H1 (cell line): Measurements from ENCODE around the gene HRH1. TPM values are rescaled to one million over a fixed set of nuclear protein-coding genes. Genes with fewer than 3 reads are reported as not detected.

Experiments used
- CTCF ChIA-PET: fragments of 300-600 bp; sonication (Branson Sonifier 250); formaldehyde crosslinking; loops from one replicate; lab custom pipeline; 2021; ENCODE audit not compliant: partially characterized antibody; lab: Charles Lee
- POLR2A ChIA-PET: fragments of 300-600 bp; sonication (Branson Sonifier 250); formaldehyde crosslinking; loops from one replicate; lab custom pipeline; 2021; ENCODE audit warnings: inconsistent platforms; ENCODE audit not compliant: partially characterized antibody; lab: Charles Lee
- DNase-seq, 2 experiments: peaks; one replicate each; pipeline versions ENCODE4 v3.0.0 to v3.0.0-alpha.2; 2010 to 2022; ENCODE audit warnings: low spot score in 2 of 2, low read depth in 1 of 2, mixed read lengths in 1 of 2
- FAIRE-seq: peaks from 2 replicates; lab custom pipeline; 2011; peaks lifted over from hg19 to GRCh38; lab: Jason Lieb, UNC
- H2AFZ ChIP-seq: 2 replicates; pipeline ENCODE4 v1.8.1; 2012; ENCODE audit warnings: low read length, inconsistent platforms
- H2AK5ac ChIP-seq: 2 replicates; pipeline ENCODE4 v1.6.1; 2013; ENCODE audit warnings: low read depth, low read length
- H2BK120ac ChIP-seq: replicated peaks from 2 replicates; pipeline ENCODE3; 2013; ENCODE audit warnings: low read depth, low read length, inconsistent platforms
- H2BK12ac ChIP-seq: 2 replicates; pipeline ENCODE4 v1.6.1; 2013; ENCODE audit warnings: low read depth, low read length
- H2BK15ac ChIP-seq: 2 replicates; pipeline ENCODE4 v1.6.1; 2013; ENCODE audit warnings: low read length
- H2BK20ac ChIP-seq: 2 replicates; pipeline ENCODE4 v1.6.1; 2013; ENCODE audit warnings: low read length
- H2BK5ac ChIP-seq: 2 replicates; pipeline ENCODE4 v1.6.1; 2013; ENCODE audit warnings: low read depth, low read length
- H3K14ac ChIP-seq: 2 replicates; pipeline ENCODE4 v1.6.1; 2013; ENCODE audit warnings: inconsistent platforms; ENCODE audit not compliant: insufficient read length
- H3K18ac ChIP-seq: 2 replicates; pipeline ENCODE4 v1.6.1; 2013; ENCODE audit warnings: low read length; ENCODE audit errors: extremely low read depth
- H3K23ac ChIP-seq: 2 replicates; pipeline ENCODE4 v1.6.1; 2013; ENCODE audit warnings: inconsistent platforms; ENCODE audit not compliant: insufficient read length
- H3K23me2 ChIP-seq: 2 replicates; pipeline ENCODE4 v1.6.1; 2013; ENCODE audit warnings: low read depth, low read length
- H3K27ac ChIP-seq: 2 replicates; pipeline ENCODE4 v1.6.1; 2011; ENCODE audit warnings: low read depth, low read length, inconsistent platforms
- H3K27me3 ChIP-seq, 4 experiments: replicated peaks in 1 of 4; 1 replicate in 1 of 4; 2 replicates in 3 of 4; pipeline versions ENCODE4 v1.6.1 to v1.8.1; 2011 to 2013; ENCODE audit warnings: low read length in 3 of 4, mild to moderate bottlenecking in 3 of 4, inconsistent platforms in 2 of 4, mixed read lengths in 2 of 4, moderate library complexity in 1 of 4; ENCODE audit not compliant: control insufficient read depth in 3 of 4, insufficient read depth in 3 of 4; ENCODE audit errors: extremely low read depth in 1 of 4
- H3K36me3 ChIP-seq, 4 experiments: 2 replicates each; pipeline versions ENCODE4 v1.6.1 to v1.8.1; 2011 to 2013; ENCODE audit warnings: mild to moderate bottlenecking in 4 of 4, low read length in 3 of 4, moderate library complexity in 2 of 4, control low read depth in 1 of 4, inconsistent platforms in 1 of 4; ENCODE audit not compliant: insufficient read depth in 4 of 4, control insufficient read depth in 2 of 4
- H3K4ac ChIP-seq: replicated peaks from 2 replicates; pipeline ENCODE3; 2013; ENCODE audit warnings: low read length, low read depth, mixed read lengths, inconsistent platforms; ENCODE audit not compliant: insufficient read length
- H3K4me1 ChIP-seq, 4 experiments: replicated peaks in 1 of 4; 1 replicate in 1 of 4; 2 replicates in 3 of 4; pipeline versions ENCODE4 v1.6.1 to v1.8.1; 2011 to 2013; ENCODE audit warnings: low read length in 3 of 4, inconsistent platforms in 2 of 4, mixed read lengths in 1 of 4; ENCODE audit not compliant: insufficient read depth in 4 of 4, control insufficient read depth in 3 of 4
- H3K4me2 ChIP-seq, 2 experiments: 2 replicates each; pipeline versions ENCODE4 v1.6.1 to v1.8.1; 2011 to 2013; ENCODE audit warnings: low read depth in 2 of 2, low read length in 2 of 2, control low read depth in 1 of 2, inconsistent platforms in 1 of 2, mild to moderate bottlenecking in 1 of 2; ENCODE audit not compliant: insufficient read depth in 1 of 2
- H3K4me3 ChIP-seq, 4 experiments: fragments of 200-600, 300-600 bp in 1 of 4; sonication (generic), shearing (Covaris generic), sonication (Bioruptor Twin) in 1 of 4; 2 replicates each; pipeline versions ENCODE4 v1.5.1 to v1.8.1; 2011 to 2016; ENCODE audit warnings: low read length in 4 of 4, low read depth in 3 of 4, control low read depth in 2 of 4, inconsistent platforms in 2 of 4, mild to moderate bottlenecking in 2 of 4, mixed read lengths in 1 of 4, moderate library complexity in 1 of 4; ENCODE audit not compliant: insufficient read depth in 2 of 4; ENCODE audit errors: extremely low read depth in 1 of 4
- H3K56ac ChIP-seq: replicated peaks from 2 replicates; pipeline ENCODE3; 2013; ENCODE audit warnings: low read depth, mild to moderate bottlenecking, mixed read lengths, low read length, inconsistent platforms; ENCODE audit not compliant: insufficient read length
- H3K79me1 ChIP-seq: 2 replicates; pipeline ENCODE4 v1.6.1; 2013; ENCODE audit warnings: low read depth, low read length, control low read depth
- H3K79me2 ChIP-seq, 2 experiments: 2 replicates each; pipeline versions ENCODE4 v1.6.1 to v1.8.1; 2012 to 2013; ENCODE audit warnings: low read length in 2 of 2, mild to moderate bottlenecking in 2 of 2, inconsistent platforms in 1 of 2; ENCODE audit not compliant: insufficient read depth in 2 of 2, control insufficient read depth in 1 of 2
- H3K9ac ChIP-seq, 4 experiments: replicated peaks in 1 of 4; 1 replicate in 1 of 4; 2 replicates in 3 of 4; pipeline versions ENCODE4 v1.6.1 to v1.8.1; 2011 to 2013; ENCODE audit warnings: low read depth in 3 of 4, low read length in 3 of 4, control low read depth in 2 of 4, mild to moderate bottlenecking in 2 of 4, moderate library complexity in 2 of 4, inconsistent platforms in 1 of 4; ENCODE audit errors: extremely low read depth in 1 of 4
- H3K9me3 ChIP-seq, 2 experiments: 2 replicates each; pipeline versions ENCODE4 v1.6.1 to v1.8.1; 2012 to 2013; ENCODE audit warnings: mild to moderate bottlenecking in 2 of 2, moderate library complexity in 2 of 2, control low read depth in 1 of 2, inconsistent platforms in 1 of 2, low read depth in 1 of 2, low read length in 1 of 2, mixed read lengths in 1 of 2; ENCODE audit not compliant: insufficient read depth in 2 of 2
- H4K20me1 ChIP-seq, 2 experiments: replicated peaks in 1 of 2; 2 replicates each; pipeline versions ENCODE3 to v1.8.1; 2011 to 2013; ENCODE audit warnings: inconsistent platforms in 2 of 2, low read length in 2 of 2, mild to moderate bottlenecking in 1 of 2; ENCODE audit not compliant: insufficient read depth in 2 of 2, control insufficient read depth in 1 of 2
- H4K5ac ChIP-seq: 2 replicates; pipeline ENCODE4 v1.6.1; 2013; ENCODE audit warnings: low read length, low read depth, mixed read lengths, inconsistent platforms; ENCODE audit not compliant: insufficient read length
- H4K8ac ChIP-seq: 2 replicates; pipeline ENCODE4 v1.8.0; 2013; ENCODE audit warnings: mild to moderate bottlenecking, moderate library complexity, low read length, inconsistent platforms; ENCODE audit not compliant: insufficient read depth; ENCODE audit errors: extremely low read depth
- H4K91ac ChIP-seq: replicated peaks from 2 replicates; pipeline ENCODE3; 2013; ENCODE audit warnings: low read length, mixed read lengths, inconsistent platforms; ENCODE audit not compliant: insufficient read length
- BRCA1 ChIP-seq: IDR thresholded peaks from 2 replicates; pipeline ENCODE4 v1.6.1; 2012; ENCODE audit warnings: low read depth, low read length, improper control_type of control experiment
- CEBPB ChIP-seq: IDR thresholded peaks from 2 replicates; pipeline ENCODE4 v1.6.1; 2012; ENCODE audit warnings: low read depth, low read length
- CTCF ChIP-seq, 3 experiments: IDR thresholded peaks; 1 replicate in 2 of 3; 2 replicates in 1 of 3; pipeline versions ENCODE4 v1.5.1 to v1.6.1; 2011; ENCODE audit warnings: low read length in 3 of 3, mild to moderate bottlenecking in 3 of 3, inconsistent platforms in 2 of 3, low read depth in 1 of 3, moderate library complexity in 1 of 3; ENCODE audit not compliant: insufficient read depth in 1 of 3; ENCODE audit errors: control extremely low read depth in 1 of 3
- EZH2 ChIP-seq: fragments of 200-600 bp; sonication (generic); IDR thresholded peaks from 2 replicates; pipeline ENCODE4 v1.7.1; 2012; ENCODE audit warnings: low read depth, mild to moderate bottlenecking, moderate library complexity, low read length, inconsistent platforms; ENCODE audit not compliant: severe bottlenecking
- HDAC2 ChIP-seq, 2 experiments: fragments of 300-600 bp in 1 of 2; sonication (generic) in 1 of 2; IDR thresholded peaks; 2 replicates each; pipeline ENCODE4 v1.6.1; 2011 to 2012; ENCODE audit warnings: low read depth in 2 of 2, low read length in 2 of 2, mild to moderate bottlenecking in 2 of 2, moderate library complexity in 2 of 2, borderline replicate concordance in 1 of 2, inconsistent platforms in 1 of 2
- RXRA ChIP-seq: IDR thresholded peaks from 2 replicates; pipeline ENCODE4 v1.6.1; 2011; ENCODE audit warnings: low read depth, mild to moderate bottlenecking, low read length, moderate library complexity; ENCODE audit not compliant: insufficient read depth
- SP2 ChIP-seq: IDR thresholded peaks from 2 replicates; pipeline ENCODE4 v1.6.1; 2012; ENCODE audit warnings: mild to moderate bottlenecking, low read length, inconsistent platforms
- TEAD4 ChIP-seq: IDR thresholded peaks from 2 replicates; pipeline ENCODE4 v1.6.1; 2012; ENCODE audit warnings: low read depth, low read length, inconsistent platforms, mixed read lengths
- WGBS, 2 experiments: shearing (Covaris generic) in 1 of 2; methylation state at CpG; one replicate each; pipeline versions ENCODE4 v1.1.6 to v1.1.7; 2013 to 2015; ENCODE audit warnings: low lambda C conversion rate in 2 of 2, mixed read lengths in 2 of 2, inconsistent platforms in 1 of 2, low coverage in 1 of 2, missing lambda C conversion rate in 1 of 2; ENCODE audit not compliant: insufficient replicate concordance in 2 of 2, insufficient coverage in 1 of 2, insufficient read length in 1 of 2; ENCODE audit errors: extremely low coverage in 1 of 2, missing lambda C conversion rate in 1 of 2; 5-methylcytosine and 5-hydroxymethylcytosine counted together
- polyA plus RNA-seq, 7 experiments: library from polyadenylated mRNA; depleted of rRNA in 3 of 7; stranded (reverse) in 5 of 7; unstranded in 2 of 7; fragments of >200 nt in 5 of 7; fragments of 200-250 nt in 2 of 7; gene quantifications; 1 replicate in 5 of 7; 2 replicates in 1 of 7; 4 replicates in 1 of 7; pipeline versions ENCODE4 v1.2.1 to v1.2.3, GENCODE V29; 2011 to 2013; ENCODE audit warnings: missing spikeins in 2 of 7, mixed read lengths in 2 of 7
- total RNA-seq: library from RNA; stranded (reverse); fragmentation: NEBNext Ultra II Directional; extraction: Animal tissue kit (Norgen Biotek cat#: 25700); gene quantifications from 2 replicates; pipeline ENCODE4 v1.2.1, GENCODE V29; 2021
- TF ChIP-seq, protein P1 (sequence below): IDR thresholded peaks from 2 replicates; pipeline ENCODE4 v1.6.1; 2011; ENCODE audit warnings: low read length, improper control_type of control experiment

HRH1 gene
- total and polyA plus RNA-seq, 2 of the 8 experiments (the other 6 are each of a cell fraction or from before 2014, with no cell fraction given), result 0.11 TPM; not detected in 1

DNA sequence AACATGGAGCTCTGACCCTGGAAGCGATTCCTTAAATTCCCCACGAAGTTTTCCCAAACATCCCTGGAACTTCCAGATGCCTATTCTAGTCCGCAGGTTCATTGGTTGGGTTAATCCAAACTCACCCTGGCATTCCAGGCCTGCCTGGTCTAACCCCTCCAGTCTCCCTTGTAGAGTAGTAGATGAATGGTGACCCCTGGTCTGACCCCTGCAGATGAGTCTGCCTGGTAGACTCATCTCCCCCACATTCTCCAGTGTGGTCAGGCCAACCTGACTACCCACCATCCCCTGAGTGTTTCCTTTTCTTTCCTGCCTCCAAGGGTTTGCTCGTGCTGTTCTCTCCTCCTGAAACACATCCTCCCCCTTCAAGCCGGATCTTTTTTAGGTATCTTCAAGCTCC lies 10.8 kb upstream of the HRH1 start:
- Histone ChIP-seq H3K4me2 (no peak overlapping the region), H2AK5ac (no peak overlapping the region), H3K4ac (no peak overlapping the region), H3K4me3 (no peak overlapping the region), H2BK15ac (no peak overlapping the region), H4K91ac (no peak overlapping the region), H4K5ac (no peak overlapping the region), H3K18ac (no peak overlapping the region), H2BK5ac (no peak overlapping the region), H3K23ac (no peak overlapping the region), H4K20me1 (no peaks in the 10 kb centered on the region), H3K9ac (no peak overlapping the region), H2BK120ac (no peak overlapping the region), H2BK20ac (no peak overlapping the region), H2AFZ (no peak overlapping the region), H3K9me3 (no peaks in the 10 kb centered on the region), H3K79me1 (no peaks in the 10 kb centered on the region), H3K23me2 (no peaks in the 10 kb centered on the region), H2BK12ac (no peak overlapping the region), H3K56ac (no peak overlapping the region), H3K27me3 (no peaks in the 10 kb centered on the region; a peak in 1 of 7 replicates), H3K27ac (no peak overlapping the region), H3K4me1 (no peaks in the 10 kb centered on the region), H4K8ac (no peak overlapping the region), H3K14ac (no peak overlapping the region), H3K79me2 (no peaks in the 10 kb centered on the region), H3K36me3 (no peaks in the 10 kb centered on the region)
- POLR2A ChIA-PET, result no interaction called here
- CTCF ChIA-PET, result interaction anchor here (0.6 to 1.2 kb wide), 2 partner anchors 13 to 192 kb away, joined by 3 to 4 read pairs; no protein-coding TSS in a partner anchor
- TF ChIP-seq CEBPB (no peak), TEAD4 (no peak), BRCA1 (no peak), EZH2 (no peak), SP2 (no peak), HDAC2 (IDR thresholded peaks at IDR 0.05; ENCODE audit: borderline replicate concordance in 1 of 2, low read depth in 2 of 2, low read length in 2 of 2) (no peak), CTCF (IDR thresholded peaks at IDR 0.05; ENCODE audit: control extremely low read depth in 1 of 3, insufficient read depth in 1 of 3, low read depth in 1 of 3, low read length in 3 of 3) (no peak), RXRA (no peak)
- TF ChIP-seq, protein P1, sequence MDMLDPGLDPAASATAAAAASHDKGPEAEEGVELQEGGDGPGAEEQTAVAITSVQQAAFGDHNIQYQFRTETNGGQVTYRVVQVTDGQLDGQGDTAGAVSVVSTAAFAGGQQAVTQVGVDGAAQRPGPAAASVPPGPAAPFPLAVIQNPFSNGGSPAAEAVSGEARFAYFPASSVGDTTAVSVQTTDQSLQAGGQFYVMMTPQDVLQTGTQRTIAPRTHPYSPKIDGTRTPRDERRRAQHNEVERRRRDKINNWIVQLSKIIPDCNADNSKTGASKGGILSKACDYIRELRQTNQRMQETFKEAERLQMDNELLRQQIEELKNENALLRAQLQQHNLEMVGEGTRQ, result no peak
- FAIRE-seq (no peak), DNase-seq (no peak)
- WGBS, 2 experiments, result 88% methylated on average over 5 of the region's 5 CpGs; no CpG with 5 or more reads in 1 of the 2 experiments
